Activated naive CD8-positive, alpha-beta T cell treated with anti-CD3 and anti-CD28 coated beads, Interleukin-2, amount 50 U/mL, for 16 hours (primary cell): ENCODE results near the gene NDUFV1.
"Not testable (repeated sequence)": the region's sequence is repeated elsewhere in the genome, so short reads cannot be mapped to it uniquely, and the experiment has no call there.

Source experiments
- DNase-seq: peaks from one replicate; pipeline ENCODE4 v3.0.0-alpha.2; 2020; ENCODE audit warnings: low read depth, low spot score

Gene NDUFV1

GRCh38 chr11:67611165-67611564 lies 4.4 kb downstream of the NDUFV1 start:
- no peak for DNase-seq

GRCh38 chr11:67611704-67612587 lies 5.2 kb downstream of the NDUFV1 start:
- no peak for DNase-seq

GRCh38 chr11:67612751-67613150 lies 6.0 kb downstream of the NDUFV1 start:
- DNase-seq = no peak

- no peak for DNase-seq
Measured at GRCh38 chr11:67613313-67613959, 6.7 kb downstream of the NDUFV1 start.

GRCh38 chr11:67613960-67614715 lies 7.4 kb downstream of the NDUFV1 start:
- DNase-seq = peak; percentile 54

GRCh38 chr11:67614730-67615714 lies 8.3 kb downstream of the NDUFV1 start:
- DNase-seq = no peak

GRCh38 chr11:67615728-67616430 lies 9.1 kb downstream of the NDUFV1 start:
- no peak for DNase-seq

- DNase-seq = no peak
Measured at GRCh38 chr11:67616431-67617242, 9.9 kb downstream of the NDUFV1 start.

GRCh38 chr11:67617243-67617953 lies 10.7 kb downstream of the NDUFV1 start:
- no peak for DNase-seq

- DNase-seq = not testable (repeated sequence)
Measured at GRCh38 chr11:67618901-67619659, 12.3 kb downstream of the NDUFV1 start.

GRCh38 chr11:67619683-67620618 lies 13.2 kb downstream of the NDUFV1 start:
- DNase-seq = not testable (repeated sequence)

GRCh38 chr11:67620621-67621020 lies 13.9 kb downstream of the NDUFV1 start:
- not testable (repeated sequence) for DNase-seq

GRCh38 chr11:67621928-67622327 lies 15.2 kb downstream of the NDUFV1 start:
- DNase-seq = not testable (repeated sequence)

- DNase-seq = not testable (repeated sequence)
Measured at GRCh38 chr11:67622905-67623304, 16.2 kb downstream of the NDUFV1 start.

- not testable (repeated sequence) for DNase-seq
Measured at GRCh38 chr11:67623795-67624194, 17.1 kb downstream of the NDUFV1 start.

GRCh38 chr11:67626131-67626833 lies 19.5 kb downstream of the NDUFV1 start:
- DNase-seq = not testable (repeated sequence)
